Thyroid gland (tissue), 4 donors: ENCODE data around the gene FGFBP2.

Experiments used
- POLR2A ChIP-seq, 2 donors: fragments of 450-650 bp; IDR thresholded peaks; one replicate each; pipeline ENCODE4 v1.6.1; 2017; ENCODE audit warnings: antibody characterized with exemption in 2 of 2, mild to moderate bottlenecking in 2 of 2, moderate library complexity in 1 of 2
- TF ChIP-seq, protein P1 (sequence below), 6 experiments: fragments of 200-600 bp in 3 of 6; fragments of 450-650 bp in 3 of 6; sonication (generic) in 3 of 6; IDR thresholded peaks; one replicate each; pipeline ENCODE4 v1.5.1; 2016 to 2019; ENCODE audit warnings: antibody characterized with exemption in 6 of 6, mild to moderate bottlenecking in 2 of 6, inconsistent platforms in 1 of 6, moderate library complexity in 1 of 6

DNA sequence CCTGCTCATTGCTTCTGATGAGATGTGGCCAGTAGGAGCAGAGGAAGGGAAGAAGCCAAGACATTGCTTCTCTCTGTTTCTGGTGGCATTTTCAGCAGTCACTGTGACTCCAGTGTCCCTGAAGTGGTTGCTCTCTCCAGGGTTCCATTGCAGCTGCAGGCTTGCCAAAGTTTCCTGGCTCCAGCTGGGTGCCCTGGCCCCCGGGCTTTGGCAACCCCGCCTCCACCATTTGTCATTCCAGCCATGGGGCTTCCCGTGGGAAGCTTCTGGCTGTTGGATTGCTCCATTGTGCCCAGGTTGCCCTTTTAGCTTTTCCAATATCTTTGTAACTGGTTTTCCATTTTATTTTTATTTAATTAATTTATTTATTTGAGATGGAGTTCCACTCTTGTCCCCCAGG, 37.1 kb downstream of the FGFBP2 start:
- TF ChIP-seq, protein P1, sequence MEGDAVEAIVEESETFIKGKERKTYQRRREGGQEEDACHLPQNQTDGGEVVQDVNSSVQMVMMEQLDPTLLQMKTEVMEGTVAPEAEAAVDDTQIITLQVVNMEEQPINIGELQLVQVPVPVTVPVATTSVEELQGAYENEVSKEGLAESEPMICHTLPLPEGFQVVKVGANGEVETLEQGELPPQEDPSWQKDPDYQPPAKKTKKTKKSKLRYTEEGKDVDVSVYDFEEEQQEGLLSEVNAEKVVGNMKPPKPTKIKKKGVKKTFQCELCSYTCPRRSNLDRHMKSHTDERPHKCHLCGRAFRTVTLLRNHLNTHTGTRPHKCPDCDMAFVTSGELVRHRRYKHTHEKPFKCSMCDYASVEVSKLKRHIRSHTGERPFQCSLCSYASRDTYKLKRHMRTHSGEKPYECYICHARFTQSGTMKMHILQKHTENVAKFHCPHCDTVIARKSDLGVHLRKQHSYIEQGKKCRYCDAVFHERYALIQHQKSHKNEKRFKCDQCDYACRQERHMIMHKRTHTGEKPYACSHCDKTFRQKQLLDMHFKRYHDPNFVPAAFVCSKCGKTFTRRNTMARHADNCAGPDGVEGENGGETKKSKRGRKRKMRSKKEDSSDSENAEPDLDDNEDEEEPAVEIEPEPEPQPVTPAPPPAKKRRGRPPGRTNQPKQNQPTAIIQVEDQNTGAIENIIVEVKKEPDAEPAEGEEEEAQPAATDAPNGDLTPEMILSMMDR (IDR thresholded peaks at IDR 0.05), result no peak
- no peak for TF ChIP-seq POLR2A (IDR thresholded peaks at IDR 0.05)
